Cardiac fibroblast (primary cell): ENCODE data around the gene ZIC4.

Experiments
- DNase-seq, 2 donors: peaks; one replicate each; pipeline versions ENCODE4 v3.0.0 to v3.0.0-alpha.2; 2010; ENCODE audit warnings: low read depth in 2 of 2
- H3K4me3 ChIP-seq, 2 donors: replicated peaks in 1 of 2; 1 replicate in 1 of 2; 2 replicates in 1 of 2; pipeline ENCODE4 v1.5.1; 2011; ENCODE audit warnings: low read depth in 2 of 2, low read length in 2 of 2, mild to moderate bottlenecking in 2 of 2, moderate library complexity in 1 of 2
- TF ChIP-seq, protein P1 (sequence below): IDR thresholded peaks from one replicate; pipeline ENCODE4 v1.5.1; 2011; ENCODE audit warnings: low read depth, mild to moderate bottlenecking, low read length, inconsistent platforms

ZIC4 gene

DNA sequence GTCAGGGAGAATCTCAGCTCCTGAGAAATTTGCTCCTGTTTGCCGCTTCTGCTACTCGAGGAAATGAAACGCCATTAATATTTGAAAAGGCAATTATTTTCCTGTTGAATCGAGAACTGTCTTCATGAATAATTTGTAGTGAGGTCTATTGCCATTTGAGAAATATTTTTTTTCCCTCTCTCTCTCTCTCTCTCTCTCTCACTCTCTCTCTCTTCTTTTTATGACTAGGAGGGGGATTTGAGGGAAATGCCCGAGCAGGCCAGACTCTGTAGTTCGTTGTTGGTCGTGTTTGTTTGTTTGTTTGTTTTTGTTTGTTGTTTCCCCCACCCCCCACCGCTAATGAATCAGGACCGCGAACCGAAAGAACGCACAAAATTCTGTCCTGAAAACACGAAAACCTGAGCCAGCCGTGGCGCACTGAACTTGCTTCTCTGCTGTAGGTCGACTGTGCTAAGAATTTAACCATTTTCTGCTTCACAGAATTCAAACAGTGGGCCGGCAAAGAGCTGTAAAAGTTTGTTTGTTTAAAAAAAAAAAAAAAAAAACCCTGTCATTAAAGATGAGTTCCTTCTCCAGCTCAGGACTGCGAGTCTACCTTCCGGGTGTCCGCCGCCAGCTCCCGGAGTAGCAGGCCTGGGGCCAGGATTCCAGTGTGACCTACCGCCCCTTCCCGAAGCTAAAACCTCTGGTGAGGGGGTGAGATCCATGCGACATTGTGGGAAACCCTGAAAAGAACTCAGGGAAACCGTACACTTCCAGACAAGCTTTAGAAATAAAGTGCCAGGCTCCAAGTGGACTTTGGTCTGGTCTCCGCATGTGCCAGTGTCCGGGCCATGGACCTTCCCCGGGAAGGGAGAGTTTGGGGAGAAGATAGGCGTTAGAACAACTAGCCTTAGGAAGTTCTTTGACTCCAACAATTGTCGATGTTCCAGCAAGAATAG, 12.1 kb downstream of the ZIC4 start:
- H3K4me3 ChIP-seq: no peak overlapping the region
- no peak for DNase-seq
- TF ChIP-seq, protein P1, sequence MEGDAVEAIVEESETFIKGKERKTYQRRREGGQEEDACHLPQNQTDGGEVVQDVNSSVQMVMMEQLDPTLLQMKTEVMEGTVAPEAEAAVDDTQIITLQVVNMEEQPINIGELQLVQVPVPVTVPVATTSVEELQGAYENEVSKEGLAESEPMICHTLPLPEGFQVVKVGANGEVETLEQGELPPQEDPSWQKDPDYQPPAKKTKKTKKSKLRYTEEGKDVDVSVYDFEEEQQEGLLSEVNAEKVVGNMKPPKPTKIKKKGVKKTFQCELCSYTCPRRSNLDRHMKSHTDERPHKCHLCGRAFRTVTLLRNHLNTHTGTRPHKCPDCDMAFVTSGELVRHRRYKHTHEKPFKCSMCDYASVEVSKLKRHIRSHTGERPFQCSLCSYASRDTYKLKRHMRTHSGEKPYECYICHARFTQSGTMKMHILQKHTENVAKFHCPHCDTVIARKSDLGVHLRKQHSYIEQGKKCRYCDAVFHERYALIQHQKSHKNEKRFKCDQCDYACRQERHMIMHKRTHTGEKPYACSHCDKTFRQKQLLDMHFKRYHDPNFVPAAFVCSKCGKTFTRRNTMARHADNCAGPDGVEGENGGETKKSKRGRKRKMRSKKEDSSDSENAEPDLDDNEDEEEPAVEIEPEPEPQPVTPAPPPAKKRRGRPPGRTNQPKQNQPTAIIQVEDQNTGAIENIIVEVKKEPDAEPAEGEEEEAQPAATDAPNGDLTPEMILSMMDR: no peak

DNA sequence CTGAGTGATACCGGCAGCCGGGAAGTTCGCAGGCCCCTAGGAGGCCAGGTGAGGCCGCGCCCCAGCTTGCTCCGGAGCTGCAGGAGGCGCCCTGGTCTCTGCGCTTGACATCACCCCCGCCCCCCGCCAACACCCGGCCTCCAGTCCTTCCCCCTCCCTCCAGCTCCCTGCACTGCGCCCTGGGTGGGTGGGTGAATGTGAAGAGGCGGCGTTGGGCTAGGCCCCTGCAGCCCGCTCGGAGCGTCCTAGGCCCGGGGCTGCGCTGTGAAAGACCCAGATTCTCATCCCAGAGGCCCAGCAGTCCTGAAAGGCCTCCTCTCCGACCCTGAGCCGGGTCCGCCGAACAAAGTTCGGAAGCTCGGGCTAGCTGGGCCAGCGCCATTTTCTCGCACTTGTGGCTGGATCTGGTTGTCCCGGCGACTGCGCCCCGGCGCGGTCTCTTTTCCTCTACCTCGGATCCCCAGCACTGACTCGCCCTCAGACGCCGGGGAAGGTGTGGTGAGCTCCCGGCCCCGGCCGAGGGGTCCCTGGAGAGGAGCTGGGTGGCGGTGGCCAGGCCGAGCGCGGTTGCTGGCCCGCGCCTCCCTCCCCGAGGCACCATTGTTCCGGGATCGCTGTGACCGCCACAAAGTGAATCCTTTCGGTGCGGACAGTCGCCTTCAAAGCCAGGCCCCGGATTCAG, 12.9 kb downstream of the ZIC4 start:
- no peak for DNase-seq
- peak overlapping the region in 1 of 2 donors; percentile 15 for H3K4me3 ChIP-seq
- TF ChIP-seq, protein P1: no peak

DNA sequence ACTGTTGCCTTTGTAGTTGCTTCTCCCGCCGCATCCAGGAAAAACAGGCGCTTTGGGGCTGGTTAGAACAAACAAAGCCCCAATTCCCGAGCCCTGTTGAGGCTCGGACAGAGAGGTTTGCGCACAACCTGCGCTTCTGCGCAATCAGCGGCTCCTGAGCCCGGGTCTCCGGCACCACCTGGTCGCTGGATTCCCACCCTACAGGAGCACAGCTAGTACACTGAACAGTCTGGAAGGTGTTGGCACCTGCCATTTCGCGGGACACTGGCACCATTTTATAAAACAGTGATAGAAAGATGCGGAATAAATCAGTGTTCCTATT, 13.8 kb downstream of the ZIC4 start:
- TF ChIP-seq, protein P1: no peak
- peak overlapping the region in 1 of 2 donors; percentile 21 for H3K4me3 ChIP-seq
- DNase-seq: no peak

DNA sequence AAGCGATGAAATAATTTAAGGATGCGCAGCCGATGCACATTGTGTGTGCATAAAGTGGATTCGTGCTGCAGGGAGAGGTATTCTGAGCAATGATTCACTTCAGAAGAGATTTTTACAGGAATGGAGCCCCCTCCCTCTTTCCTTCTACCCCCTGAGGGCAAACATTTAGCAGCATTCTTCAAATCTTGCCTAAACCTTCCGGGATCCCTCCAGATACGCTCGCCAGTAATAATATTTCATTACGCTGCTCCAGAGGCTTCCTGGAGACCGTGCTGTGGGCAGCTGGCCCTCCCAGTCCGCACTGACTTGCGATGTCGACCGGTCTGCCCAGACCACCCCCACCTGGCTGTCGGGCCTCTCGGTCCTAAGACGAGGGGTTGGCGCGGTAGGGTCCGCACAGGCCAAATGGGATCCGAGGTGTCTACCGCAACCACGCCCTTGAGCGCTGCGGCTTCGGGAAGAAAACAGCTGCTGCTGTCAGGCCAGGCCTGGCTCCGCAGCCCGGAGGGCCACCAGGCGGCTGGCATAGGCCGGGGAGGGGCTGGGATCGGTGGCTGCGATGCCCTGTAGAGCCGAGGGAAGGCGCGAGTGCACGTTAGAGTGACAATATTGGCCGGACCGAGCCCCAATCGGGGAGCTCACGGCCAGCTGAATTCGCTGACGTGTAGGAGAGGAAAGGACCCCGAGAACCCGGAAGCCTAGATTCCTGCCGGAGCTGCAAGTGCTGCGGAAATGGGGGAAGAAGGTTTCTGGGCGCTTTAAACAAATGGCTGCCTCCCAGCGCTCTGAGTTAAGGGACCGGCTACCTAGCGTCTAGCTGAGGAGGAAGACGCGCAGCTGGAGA, 14.3 kb downstream of the ZIC4 start:
- peak overlapping the region; percentile 11 to 21 for H3K4me3 ChIP-seq
- TF ChIP-seq, protein P1: no peak
- DNase-seq: no peak

DNA sequence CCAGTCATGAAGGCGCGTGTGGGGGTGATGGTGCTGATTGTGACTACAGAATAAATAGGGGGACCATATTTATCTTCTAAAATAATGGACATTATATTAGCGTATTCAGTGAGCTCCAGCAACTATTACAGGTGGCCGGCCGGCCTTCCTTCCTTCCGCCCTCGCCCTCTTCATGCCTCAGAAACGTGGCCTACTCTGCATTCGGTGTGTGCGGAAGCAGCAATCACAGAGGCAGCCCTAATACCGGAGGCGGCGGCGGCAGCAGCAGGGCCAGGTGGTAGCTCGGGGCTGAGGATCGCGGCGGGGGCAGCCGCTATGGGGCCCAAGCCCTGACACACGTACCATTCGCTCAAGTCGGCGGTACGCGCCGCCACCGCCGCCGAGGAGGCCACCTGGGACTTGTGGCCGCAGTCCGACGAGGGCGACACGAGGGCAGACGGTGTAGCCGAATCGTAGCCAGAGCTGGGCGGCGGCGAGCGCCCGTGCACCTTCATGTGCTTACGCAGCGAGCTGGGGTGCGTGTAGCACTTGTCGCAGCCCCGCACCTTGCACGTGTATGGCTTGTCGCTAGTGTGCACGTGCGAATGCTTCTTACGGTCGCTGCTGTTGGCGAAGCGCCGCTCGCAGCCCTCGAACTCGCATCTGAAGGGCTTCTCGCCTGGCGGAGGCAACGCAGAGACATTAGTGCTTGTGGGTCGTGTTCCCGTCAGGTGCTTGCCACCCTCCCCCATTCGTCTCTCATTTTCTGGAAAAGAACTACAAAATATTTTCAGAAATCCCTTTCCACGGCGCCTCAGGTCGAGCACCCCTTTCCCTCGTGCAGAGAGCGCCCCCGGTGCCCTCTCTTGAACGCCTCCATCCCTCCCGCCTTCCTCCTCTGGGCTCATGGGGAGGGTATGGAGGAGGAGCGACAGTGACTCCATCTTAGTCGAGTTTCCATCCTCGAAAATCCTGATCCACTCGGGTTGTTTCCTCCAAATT, 15.5 kb downstream of the ZIC4 start:
- TF ChIP-seq, protein P1: no peak
- DNase-seq: no peak
- no peak overlapping the region for H3K4me3 ChIP-seq

DNA sequence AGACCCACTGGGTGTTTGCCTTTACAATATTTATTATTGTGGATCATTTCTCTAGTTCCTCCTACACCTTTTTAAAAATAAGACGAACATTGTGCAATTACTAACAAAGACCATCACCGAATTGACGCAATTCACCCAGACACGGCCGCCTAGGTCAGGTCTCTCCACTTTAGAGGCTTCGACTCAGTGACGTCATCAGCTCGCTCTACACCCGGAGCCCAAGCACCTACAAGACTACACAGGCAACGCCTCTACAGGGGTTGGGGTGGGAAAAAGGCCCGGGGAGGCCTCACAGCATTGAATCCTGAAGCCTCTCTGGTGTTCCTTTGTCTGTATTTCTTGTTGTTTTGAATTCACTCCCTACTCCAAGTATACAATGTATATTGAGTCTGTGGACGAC, 16.6 kb downstream of the ZIC4 start:
- TF ChIP-seq, protein P1: no peak
- DNase-seq: no peak
- H3K4me3 ChIP-seq: no peak overlapping the region
